Hepatocyte (in vitro differentiated cells): ENCODE data around the gene RIT2.

Experiments used
- CTCF ChIP-seq: fragments of 200-600 bp; sonication (generic); IDR thresholded peaks from 2 replicates; pipeline ENCODE4 v1.5.1; 2016; ENCODE audit warnings: antibody characterized with exemption, mild to moderate bottlenecking; ENCODE audit not compliant: poor library complexity
- EZH2 ChIP-seq: fragments of 200-600 bp; sonication (generic); IDR thresholded peaks from 2 replicates; pipeline ENCODE4 v1.6.1; 2016; ENCODE audit warnings: antibody characterized with exemption, mild to moderate bottlenecking, borderline replicate concordance

- TF ChIP-seq EZH2 (no peak), CTCF (no peak)
Observed at GRCh38 chr18:43134876-43135275, 19.4 kb upstream of the RIT2 start.
